Esophagus squamous epithelium (tissue), 5 donors: ENCODE results near the gene NPHP1. TPM values are rescaled to one million over a fixed set of nuclear protein-coding genes. Genes with fewer than 3 reads are reported as not detected.

ENCODE experiments used
- DNase-seq: peaks from one replicate; lab custom pipeline; 2025; lab: John Stamatoyannopoulos, UW
- H3K27ac ChIP-seq, 4 donors: fragments of 200-600 bp; sonication (generic); one replicate each; pipeline ENCODE4 v1.5.1; 2016 to 2019; ENCODE audit warnings: mild to moderate bottlenecking in 1 of 4
- H3K27me3 ChIP-seq, 4 donors: fragments of 200-600 bp; sonication (generic); 1 replicate in 3 of 4; 2 replicates in 1 of 4; pipeline versions ENCODE4 v1.5.1 to v1.6.0; 2017 to 2021; ENCODE audit warnings: antibody characterized with exemption in 1 of 4
- H3K36me3 ChIP-seq, 3 donors: fragments of 200-600 bp; sonication (generic); one replicate each; pipeline ENCODE4 v1.5.1; 2016 to 2019
- H3K4me1 ChIP-seq, 3 donors: fragments of 200-600 bp; sonication (generic); one replicate each; pipeline ENCODE4 v1.5.1; 2017 to 2019
- H3K4me3 ChIP-seq, 4 donors: fragments of 200-600 bp; sonication (generic); 1 replicate in 3 of 4; 2 replicates in 1 of 4; pipeline ENCODE4 v1.5.1; 2016 to 2019; ENCODE audit warnings: mild to moderate bottlenecking in 2 of 4, moderate library complexity in 1 of 4
- H3K9me3 ChIP-seq, 3 donors: fragments of 200-600 bp; sonication (generic); one replicate each; pipeline ENCODE4 v1.5.1; 2016 to 2019
- POLR2A ChIP-seq, 4 donors: fragments of 450-650 bp; IDR thresholded peaks; one replicate each; pipeline ENCODE4 v1.6.1; 2017; ENCODE audit warnings: antibody characterized with exemption in 4 of 4, mild to moderate bottlenecking in 4 of 4, moderate library complexity in 3 of 4
- WGBS, 2 donors: methylation state at CpG; one replicate each; pipeline ENCODE4 v1.1.5; 2018; 5-methylcytosine and 5-hydroxymethylcytosine counted together
- intact Hi-C: fragments of 100-400 bp; cut with DNase I; formaldehyde crosslinking; loops from one replicate; pipeline ENCODE4 v1.15.0; 2022
- total RNA-seq, 4 donors: library from RNA; depleted of rRNA; stranded (reverse); fragments of >200 nt; gene quantifications; one replicate each; pipeline ENCODE4 v1.1.0, GENCODE V29; 2016
- TF ChIP-seq, protein P1 (sequence below), 6 experiments: fragments of 450-650 bp in 4 of 6; fragments of 200-600 bp in 2 of 6; sonication (generic) in 2 of 6; IDR thresholded peaks; one replicate each; pipeline ENCODE4 v1.5.1; 2016 to 2019; ENCODE audit warnings: antibody characterized with exemption in 6 of 6, mild to moderate bottlenecking in 4 of 6, moderate library complexity in 4 of 6
- donor health status: DM: yes; HTN: yes; CAD: no.

NPHP1 gene
- total RNA-seq, 4 donors from 2014 or later, result 0.57 to 3.8 (median 1.5) TPM

DNA sequence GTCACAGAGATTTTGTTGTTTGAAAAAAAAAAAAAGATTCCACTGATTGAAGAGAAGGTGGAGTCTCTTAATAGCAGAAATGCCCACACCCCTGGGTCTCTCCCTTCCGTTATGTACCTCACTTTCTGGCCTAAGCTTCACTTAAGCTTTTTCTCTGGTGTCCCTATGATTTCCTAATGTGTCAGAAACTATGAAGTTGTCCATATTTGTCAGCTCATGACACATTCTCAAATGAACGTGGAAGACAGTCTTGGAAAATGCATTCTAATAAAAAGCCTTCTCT, 83.8 kb downstream of the NPHP1 start:
- H3K27ac ChIP-seq, result peak overlapping the region in 2 of 4 donors; percentile 63 to 77
- no peaks in the 10 kb centered on the region for H3K9me3 ChIP-seq
- H3K4me1 ChIP-seq, result peaks cover 10 to 50% (median 16%) of the 10 kb centered on the region in 3 donors
- 69 to 77% methylated on average over 2 of the region's 2 CpGs for WGBS, 2 donors
- no peak for DNase-seq
- peaks cover 0 to 25% (median 0%) of the 10 kb centered on the region in 4 donors for H3K27me3 ChIP-seq
- H3K4me3 ChIP-seq, result no peak overlapping the region
- TF ChIP-seq, protein P1, sequence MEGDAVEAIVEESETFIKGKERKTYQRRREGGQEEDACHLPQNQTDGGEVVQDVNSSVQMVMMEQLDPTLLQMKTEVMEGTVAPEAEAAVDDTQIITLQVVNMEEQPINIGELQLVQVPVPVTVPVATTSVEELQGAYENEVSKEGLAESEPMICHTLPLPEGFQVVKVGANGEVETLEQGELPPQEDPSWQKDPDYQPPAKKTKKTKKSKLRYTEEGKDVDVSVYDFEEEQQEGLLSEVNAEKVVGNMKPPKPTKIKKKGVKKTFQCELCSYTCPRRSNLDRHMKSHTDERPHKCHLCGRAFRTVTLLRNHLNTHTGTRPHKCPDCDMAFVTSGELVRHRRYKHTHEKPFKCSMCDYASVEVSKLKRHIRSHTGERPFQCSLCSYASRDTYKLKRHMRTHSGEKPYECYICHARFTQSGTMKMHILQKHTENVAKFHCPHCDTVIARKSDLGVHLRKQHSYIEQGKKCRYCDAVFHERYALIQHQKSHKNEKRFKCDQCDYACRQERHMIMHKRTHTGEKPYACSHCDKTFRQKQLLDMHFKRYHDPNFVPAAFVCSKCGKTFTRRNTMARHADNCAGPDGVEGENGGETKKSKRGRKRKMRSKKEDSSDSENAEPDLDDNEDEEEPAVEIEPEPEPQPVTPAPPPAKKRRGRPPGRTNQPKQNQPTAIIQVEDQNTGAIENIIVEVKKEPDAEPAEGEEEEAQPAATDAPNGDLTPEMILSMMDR (IDR thresholded peaks at IDR 0.05), result no peak
- no peak for TF ChIP-seq POLR2A (IDR thresholded peaks at IDR 0.05)
- no peaks in the 10 kb centered on the region for H3K36me3 ChIP-seq
- intact Hi-C loops, result no loop called here

DNA sequence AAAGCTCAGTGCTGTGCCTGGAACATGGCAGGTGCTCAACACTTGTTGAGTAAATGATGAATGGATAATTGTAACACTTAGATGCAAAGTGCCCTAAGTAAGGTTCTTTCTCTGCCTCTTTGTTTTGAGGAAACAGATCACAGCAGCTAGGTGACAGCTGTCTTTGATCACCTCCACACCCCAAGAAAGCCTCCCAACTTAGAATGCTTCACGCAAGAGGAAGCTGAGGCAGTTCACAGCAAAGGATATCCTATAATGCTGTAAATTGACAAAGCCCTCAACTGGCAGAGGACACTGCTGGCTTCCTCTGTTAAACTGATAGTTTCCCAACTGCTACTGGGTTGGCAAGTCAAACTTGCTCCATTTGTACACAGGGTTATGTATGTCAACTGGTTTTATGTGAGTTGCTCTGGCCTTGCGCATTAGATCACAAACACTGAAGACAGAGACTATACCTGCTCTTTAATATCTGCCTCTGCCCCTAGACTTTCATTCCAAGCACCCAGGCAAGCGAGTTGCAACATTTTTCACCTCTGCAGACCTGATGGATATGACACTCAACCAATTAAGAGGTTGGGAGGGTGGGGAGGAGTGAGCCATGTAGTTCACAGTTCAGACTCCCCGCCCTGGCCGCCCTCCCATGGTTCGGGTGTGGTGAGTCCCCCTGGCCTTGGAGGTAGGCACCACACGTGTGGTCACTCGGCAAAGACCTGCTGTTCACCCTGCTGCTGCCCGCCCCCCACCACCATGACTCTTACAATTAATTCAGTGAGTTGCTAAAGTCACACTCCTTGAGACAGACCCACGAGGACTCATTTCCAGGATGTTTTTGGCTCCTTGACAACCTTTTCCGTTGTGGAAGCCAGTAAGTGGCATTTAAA, 84.4 kb downstream of the NPHP1 start:
- Histone ChIP-seq H3K36me3 (no peaks in the 10 kb centered on the region), H3K27me3 (peaks cover 0 to 31% (median 0%) of the 10 kb centered on the region in 4 donors), H3K27ac (peak overlapping the region; percentile 57 to 78 (median 70)), H3K4me1 (peaks cover 14 to 50% (median 15%) of the 10 kb centered on the region in 3 donors), H3K4me3 (no peak overlapping the region), H3K9me3 (no peaks in the 10 kb centered on the region)
- intact Hi-C loops, result no loop called here
- TF ChIP-seq, protein P1 (IDR thresholded peaks at IDR 0.05), result no peak
- no peak for TF ChIP-seq POLR2A (IDR thresholded peaks at IDR 0.05)
- WGBS, 2 donors, result 52 to 57% methylated on average over 6 to 8 of the region's 11 CpGs
- no peak for DNase-seq

DNA sequence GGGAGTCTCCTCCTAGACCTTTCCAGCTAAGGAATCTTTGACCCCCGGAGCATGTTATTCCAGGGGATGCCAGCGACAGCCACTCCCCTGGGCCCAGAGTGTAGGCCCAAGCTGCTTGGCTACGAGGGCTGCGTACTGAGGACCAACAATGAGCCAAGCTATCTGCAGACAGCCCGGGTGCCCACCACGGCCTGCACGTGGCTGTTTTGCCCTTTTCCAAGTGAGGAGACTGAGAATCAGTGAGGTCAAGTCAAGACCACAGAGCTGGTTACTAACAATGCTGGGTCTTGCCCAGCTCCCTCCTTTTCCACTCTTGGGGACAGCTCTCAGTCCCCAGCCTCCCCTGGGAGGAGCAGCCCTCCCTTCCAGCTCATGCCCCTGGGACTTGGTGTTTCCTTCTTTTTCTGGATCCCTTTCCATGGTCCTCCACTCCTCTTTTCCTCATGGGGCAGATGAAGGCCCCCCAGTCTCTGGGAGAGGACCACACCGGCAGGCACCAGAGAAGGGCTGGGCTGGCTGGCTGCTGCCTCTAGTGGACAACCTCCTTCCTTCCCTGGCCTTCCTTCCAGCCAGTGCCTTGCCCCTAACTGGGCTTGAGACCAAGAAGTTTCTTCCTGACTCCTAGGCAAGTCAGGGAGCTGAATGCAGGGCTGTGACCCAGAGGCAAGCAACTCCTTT, 88.6 kb downstream of the NPHP1 start:
- Histone ChIP-seq H3K4me3 (peak overlapping the region; percentile 71 to 83 (median 74)), H3K27me3 (peaks cover 0 to 46% (median 0%) of the 10 kb centered on the region in 4 donors), H3K27ac (peak overlapping the region; percentile 90 to 97 (median 94)), H3K36me3 (no peaks in the 10 kb centered on the region), H3K4me1 (peaks cover 15 to 61% (median 22%) of the 10 kb centered on the region in 3 donors), H3K9me3 (no peaks in the 10 kb centered on the region)
- TF ChIP-seq POLR2A (IDR thresholded peaks at IDR 0.05), result no peak
- TF ChIP-seq, protein P1 (IDR thresholded peaks at IDR 0.05), result peak in 5 of 6 experiments; percentile 14 to 71 (median 37)
- 6 to 37% methylated on average over 6 to 8 of the region's 8 CpGs for WGBS, 2 donors
- no peak for DNase-seq
- intact Hi-C loops, result no loop called here

DNA sequence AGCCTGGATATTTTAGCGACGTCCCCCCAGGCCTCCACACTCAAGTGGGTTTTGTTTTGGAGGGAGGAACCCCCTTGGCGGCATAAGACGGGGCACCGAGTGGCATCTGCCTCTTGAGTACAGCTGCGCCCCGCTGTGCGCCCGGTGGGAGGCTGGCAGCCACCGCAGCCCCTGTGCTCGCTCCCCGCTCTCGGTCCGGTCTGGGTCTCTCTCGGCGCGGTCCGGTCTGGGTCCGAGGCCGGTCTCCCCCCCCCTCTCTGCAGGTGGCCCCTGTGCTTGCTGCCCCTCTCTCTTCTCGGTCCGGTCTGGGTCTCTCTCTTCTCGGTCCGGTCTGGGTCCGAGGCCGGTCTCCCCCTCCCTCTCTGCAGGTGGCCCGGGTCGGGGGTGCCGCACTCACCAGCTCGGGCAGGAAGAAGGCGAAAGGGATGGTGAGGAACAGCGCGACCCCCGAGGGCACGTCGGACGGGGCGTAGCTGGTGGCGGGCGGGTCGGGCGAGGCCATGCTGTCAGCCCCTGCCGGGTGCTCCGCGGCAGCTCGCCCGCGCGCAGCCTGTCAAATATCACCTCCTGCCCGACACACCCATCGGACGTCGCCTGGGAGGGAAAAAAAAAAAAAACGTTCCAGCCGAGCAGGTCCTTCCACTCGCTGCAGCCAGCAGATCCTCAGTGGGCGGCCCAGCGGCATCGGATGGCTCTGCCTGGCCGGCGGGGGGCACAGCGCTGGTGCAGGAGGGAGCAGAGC, 89.4 kb downstream of the NPHP1 start, which contains the start of gene MALL:
MALL (minus strand) TSS at position 532 of the 742 bp plus-strand sequence; CDS start at position 502, 30 bp downstream.
- Histone ChIP-seq H3K36me3 (no peaks in the 10 kb centered on the region), H3K27ac (peak within 1 kb of the TSS; percentile 90 to 97 (median 94)), H3K9me3 (no peaks in the 10 kb centered on the region), H3K27me3 (peaks cover 0 to 43% (median 0%) of the 10 kb centered on the region in 4 donors), H3K4me1 (peaks cover 15 to 54% (median 22%) of the 10 kb centered on the region in 3 donors), H3K4me3 (peak within 1 kb of the TSS; percentile 71 to 83 (median 74))
- intact Hi-C loops, result no loop called here
- peak in 3 of 4 donors; percentile 44 to 68 (median 67) for TF ChIP-seq POLR2A (IDR thresholded peaks at IDR 0.05)
- TF ChIP-seq, protein P1 (IDR thresholded peaks at IDR 0.05), result no peak
- DNase-seq, result no peak
- 10 to 51% methylated on average over 10 to 12 of the region's 62 CpGs for WGBS, 2 donors
